ENCODE data around the gene FAM131A.
A peak's percentile ranks its signal among the peaks of the same experiment; 100 is the strongest.

FAM131A gene

DNA sequence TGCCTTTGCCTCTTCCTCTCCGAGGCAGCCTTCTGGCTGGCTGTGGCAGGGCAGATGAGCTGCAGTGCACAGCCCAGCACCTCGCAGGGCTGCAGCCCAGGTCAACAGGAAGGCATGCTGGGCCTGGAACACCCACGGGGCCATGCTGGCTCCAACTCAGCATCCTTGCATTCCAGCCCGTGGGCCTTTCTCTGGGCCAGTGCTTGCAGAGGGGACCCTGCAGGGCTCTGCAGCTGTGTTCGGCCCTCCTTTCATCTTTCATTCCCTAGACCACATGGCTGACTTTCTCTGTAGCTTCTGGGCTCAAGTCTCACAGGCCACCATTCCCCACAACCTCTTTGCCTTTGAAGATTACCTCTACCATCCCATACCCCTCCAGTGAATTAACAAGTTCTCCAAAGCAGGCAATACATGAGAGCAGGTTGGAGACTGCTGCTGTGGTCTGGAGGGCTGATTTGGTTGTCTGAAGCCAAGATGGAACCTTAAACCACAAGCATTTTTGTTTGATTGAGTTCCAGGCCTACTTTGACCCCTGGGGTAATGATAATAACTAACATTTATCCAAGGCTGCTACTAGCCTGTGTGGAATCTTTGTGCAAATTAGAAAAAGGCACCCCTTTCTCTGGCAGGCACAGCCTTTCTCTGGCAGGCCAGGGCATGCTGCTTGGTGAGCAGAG lies 5.9 kb downstream of the FAM131A start:
- DNase-seq: no peak

DNA sequence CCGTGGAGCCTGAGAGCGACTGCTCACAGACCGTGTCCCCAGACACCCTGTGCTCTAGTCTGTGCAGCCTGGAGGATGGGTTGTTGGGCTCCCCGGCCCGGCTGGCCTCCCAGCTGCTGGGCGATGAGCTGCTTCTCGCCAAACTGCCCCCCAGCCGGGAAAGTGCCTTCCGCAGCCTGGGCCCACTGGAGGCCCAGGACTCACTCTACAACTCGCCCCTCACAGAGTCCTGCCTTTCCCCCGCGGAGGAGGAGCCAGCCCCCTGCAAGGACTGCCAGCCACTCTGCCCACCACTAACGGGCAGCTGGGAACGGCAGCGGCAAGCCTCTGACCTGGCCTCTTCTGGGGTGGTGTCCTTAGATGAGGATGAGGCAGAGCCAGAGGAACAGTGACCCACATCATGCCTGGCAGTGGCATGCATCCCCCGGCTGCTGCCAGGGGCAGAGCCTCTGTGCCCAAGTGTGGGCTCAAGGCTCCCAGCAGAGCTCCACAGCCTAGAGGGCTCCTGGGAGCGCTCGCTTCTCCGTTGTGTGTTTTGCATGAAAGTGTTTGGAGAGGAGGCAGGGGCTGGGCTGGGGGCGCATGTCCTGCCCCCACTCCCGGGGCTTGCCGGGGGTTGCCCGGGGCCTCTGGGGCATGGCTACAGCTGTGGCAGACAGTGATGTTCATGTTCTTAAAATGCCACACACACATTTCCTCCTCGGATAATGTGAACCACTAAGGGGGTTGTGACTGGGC lies 7.3 kb downstream of the FAM131A start:
- DNase-seq: no peak

DNA sequence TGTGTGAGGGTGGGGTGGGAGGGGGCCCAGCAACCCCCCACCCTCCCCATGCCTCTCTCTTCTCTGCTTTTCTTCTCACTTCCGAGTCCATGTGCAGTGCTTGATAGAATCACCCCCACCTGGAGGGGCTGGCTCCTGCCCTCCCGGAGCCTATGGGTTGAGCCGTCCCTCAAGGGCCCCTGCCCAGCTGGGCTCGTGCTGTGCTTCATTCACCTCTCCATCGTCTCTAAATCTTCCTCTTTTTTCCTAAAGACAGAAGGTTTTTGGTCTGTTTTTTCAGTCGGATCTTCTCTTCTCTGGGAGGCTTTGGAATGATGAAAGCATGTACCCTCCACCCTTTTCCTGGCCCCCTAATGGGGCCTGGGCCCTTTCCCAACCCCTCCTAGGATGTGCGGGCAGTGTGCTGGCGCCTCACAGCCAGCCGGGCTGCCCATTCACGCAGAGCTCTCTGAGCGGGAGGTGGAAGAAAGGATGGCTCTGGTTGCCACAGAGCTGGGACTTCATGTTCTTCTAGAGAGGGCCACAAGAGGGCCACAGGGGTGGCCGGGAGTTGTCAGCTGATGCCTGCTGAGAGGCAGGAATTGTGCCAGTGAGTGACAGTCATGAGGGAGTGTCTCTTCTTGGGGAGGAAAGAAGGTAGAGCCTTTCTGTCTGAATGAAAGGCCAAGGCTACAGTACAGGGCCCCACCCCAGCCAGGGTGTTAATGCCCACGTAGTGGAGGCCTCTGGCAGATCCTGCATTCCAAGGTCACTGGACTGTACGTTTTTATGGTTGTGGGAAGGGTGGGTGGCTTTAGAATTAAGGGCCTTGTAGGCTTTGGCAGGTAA lies 8.1 kb downstream of the FAM131A start:
- DNase-seq: peak; percentile 96

DNA sequence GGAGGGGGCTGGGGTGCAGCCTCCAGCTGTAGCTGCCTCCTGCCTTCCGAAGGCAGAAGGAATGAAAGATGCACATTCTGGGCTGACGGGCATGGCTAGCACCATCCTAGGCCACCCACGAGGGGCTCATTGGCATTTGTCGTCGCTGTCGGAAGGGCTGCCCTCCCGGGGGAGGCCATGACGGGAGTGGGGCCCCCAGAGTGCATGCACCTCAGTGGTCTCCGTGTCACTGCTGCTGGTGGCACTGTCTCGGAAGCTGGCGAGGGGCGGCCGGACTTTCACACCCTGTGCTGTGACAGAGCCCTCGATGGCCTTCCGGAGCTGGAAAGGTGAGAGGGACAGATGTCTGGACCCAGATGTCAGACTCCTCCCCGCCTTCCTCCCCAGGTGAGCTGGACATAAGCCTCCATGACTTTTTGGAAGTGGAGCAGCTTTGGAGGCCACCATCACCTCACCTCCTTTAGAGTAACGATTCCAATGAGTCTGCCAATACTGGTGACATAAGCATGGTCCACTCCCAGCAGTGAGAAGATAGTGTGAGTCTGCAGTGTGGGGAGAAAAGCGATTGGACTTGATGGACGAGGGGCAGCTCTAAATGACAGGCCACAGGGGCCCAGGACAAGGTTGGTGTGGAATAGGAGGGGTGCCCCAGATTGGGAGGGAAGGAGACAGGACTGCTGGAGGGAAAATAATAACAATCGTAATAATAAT lies 9.2 kb downstream of the FAM131A start:
- DNase-seq: no peak

DNA sequence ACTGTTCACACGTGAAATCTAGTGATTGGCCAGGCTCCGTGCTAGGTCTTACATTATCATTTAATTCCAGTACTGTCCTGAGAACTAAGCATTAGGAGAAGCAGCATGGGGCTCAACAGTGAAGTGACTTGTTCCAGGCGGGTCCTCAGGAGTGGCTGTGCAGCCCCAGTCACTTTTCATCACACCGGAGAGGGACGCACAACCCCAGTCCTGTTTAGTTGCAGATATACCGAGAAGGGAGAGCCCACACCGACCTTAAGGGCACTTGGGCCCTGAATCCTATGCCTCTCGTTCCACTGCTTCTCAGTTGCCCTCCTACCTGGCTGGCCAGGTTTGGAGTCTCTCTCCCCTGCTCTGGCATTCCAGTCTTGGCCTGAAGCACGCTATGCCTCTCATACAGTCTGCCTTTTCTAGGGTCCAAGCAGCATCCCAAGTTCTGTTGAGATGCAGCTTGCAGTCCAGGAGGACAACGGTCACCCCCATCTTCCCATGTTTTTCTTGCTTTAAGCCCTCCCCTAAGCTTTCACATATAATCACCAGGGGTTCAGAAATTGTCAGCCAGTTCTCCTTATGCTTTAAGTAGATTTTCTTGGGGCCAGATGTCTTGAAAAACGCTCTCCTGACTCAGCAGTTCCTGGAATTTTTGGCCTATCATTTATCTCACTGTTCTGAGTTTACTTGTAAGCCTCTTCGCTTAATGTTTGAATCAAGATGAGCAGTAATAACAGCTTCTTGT lies 10.1 kb downstream of the FAM131A start:
- no peak for DNase-seq

DNA sequence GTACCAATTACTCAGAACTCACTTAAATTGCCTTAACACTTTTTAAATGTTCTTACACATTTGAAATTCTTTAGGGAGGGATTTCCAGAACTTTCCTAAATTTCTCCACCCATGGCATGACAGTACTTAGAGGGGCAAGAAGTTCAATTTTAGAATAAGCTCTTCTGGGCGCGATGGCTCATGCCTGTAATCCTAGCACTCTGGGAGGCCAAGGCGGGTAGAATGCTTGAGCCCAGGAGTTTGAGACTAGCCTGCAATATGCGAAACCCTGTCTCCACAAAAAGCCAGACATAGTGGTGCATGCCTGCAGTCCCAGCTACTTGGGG lies 10.6 kb downstream of the FAM131A start:
- DNase-seq: no peak

DNA sequence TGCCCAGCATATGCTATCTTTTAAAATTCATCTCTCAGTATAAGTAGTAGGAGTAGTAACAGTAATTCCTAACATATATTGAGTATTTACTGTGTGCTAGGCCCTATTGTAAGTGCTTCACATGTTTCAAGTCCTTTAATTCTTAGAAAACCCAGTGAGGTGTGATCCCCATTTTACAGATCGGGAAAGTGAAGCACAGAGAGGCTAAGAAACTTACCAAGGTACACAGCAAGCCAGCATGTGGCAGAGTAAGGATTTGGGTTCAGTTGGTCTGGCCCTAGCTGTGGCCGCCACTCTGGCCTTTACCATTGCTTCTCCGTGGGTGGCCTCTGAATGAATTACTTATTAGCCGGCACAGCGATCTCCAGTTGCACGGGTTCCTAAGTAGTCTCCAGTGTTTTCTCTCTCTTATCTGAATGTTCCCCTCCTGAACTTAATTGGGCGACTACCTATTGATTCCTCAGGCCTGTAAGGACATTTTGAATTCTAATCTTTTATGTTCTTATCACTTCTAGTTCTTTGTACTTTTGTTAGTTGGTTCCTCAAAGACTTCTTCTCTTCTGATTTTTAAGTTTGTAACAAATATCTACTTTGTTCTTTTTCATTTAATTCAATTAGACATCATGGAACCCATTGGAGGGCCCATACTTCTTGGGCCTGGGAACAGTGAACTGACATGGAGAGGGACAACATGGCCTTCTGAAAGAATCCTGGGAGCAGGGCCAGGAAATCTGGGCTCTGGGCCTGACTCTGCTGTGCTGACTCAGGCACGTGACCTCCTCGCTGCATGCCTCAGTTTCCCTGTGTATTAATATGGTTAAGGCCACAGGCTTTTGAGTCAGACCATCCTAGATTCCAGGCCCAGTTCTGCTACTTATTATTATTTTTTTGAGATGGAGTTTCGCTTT lies 12.4 kb downstream of the FAM131A start:
- no peak for DNase-seq

DNA sequence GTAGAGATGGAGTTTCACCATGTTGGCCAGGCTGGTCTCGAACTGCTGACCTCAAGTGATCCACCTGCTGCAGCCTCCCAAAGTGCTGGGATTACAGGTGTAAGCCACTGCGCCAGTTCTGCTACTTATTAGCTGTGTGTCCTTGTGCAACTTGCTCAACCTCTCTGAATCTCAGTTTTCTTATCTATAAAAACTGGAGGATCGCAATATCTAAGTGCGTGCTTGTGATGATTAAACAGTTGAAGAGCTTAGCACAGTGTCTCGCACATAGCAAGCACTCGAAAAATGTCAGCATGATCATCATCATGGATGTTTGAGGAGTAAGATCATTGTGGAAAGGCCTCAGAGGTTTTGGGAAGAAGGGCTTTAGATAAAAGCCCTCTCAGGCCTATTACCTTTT lies 13.2 kb downstream of the FAM131A start:
- DNase-seq: no peak

DNA sequence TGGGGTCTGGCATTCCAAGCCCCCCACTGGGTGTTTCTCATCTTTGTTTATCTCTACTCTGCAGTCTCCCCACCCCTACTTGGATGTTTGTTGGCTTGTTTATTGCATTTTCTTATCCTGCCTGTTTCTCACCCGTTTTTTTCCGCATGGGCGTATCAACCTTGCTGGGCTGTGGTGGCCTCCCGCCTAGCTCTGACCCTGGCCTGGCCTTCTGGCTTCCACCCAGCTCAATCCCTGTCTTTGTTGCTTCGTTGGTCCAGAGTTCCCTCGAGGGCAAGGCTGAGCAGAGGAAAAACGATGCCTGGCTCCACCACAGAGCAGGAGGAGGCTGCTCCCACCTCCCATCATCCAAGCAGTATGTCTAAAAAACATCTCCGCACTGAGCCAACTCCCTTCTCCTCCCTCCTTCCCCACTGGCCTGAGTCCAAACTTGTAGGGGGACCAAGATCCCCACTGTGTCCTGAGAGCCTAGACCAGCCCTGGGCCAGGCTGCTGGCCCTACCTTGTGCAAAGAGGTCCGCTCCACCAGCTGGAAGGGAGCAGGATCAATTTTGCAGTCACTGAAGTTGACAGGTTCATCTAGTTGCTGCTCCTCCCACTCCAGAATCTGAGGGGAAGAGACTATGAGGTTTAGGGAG lies 14.2 kb downstream of the FAM131A start:
- no peak for DNase-seq

DNA sequence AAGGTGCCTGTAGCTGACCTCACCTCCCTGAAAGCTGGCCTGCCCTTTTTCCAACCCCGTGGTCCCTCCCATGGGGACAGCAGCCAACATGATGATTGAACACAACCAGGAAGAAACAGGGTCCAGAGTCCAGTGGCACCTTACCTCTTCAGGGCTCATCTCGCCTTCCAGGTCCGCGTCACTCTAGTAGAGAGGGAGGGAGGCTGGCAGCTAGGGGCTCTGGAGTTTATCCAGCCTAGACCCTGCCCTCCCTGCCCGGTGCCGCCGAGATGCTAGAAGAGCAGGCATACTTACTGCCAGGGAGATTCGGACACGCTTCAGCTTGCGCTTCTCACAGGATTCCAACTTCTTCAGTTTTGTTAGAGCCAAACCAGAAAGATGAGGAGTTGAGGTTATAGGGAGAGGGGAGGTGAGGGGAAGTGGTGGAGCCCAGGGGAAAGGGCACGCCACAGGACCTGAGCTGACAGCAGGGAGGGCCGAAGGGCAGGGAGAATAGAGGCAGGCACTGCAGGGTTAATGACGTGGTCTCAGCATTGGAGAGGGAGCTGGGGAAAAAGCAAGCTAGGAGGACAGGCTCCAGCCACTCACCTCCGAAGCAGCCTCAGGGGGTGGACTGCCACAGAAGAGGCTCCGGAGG lies 14.9 kb downstream of the FAM131A start:
- no peak for DNase-seq

DNA sequence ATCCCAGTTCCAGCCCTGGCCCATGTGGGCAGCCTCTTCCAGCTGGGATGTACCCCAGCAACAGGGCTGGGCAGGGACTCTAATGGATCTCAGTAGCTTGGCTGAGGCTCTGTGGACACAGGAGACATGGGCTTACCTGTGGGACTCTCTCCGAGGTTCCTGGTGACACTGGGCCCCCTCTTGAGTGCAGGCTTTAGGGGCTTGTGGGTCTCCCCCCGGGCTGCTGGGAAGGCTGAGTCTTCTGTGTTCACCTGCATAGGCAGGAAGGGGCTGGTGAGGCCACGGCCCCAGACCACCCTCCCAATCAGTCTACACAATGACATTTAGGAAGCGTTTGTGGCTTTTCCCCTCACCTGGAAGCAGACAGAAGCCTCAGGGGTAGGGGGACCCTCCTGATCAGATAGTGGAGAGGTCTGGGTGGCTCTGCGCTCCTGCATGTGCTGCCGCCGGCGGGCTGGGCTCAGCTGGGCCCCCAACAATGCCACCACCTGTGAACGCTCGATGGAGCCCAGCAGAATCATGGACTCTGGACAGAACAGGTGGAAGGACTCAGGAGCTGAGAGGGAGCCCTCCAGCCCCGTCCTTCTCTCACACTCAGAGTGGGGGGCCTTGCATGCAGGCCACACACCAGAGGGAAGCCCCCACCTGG lies 15.6 kb downstream of the FAM131A start:
- no peak for DNase-seq

DNA sequence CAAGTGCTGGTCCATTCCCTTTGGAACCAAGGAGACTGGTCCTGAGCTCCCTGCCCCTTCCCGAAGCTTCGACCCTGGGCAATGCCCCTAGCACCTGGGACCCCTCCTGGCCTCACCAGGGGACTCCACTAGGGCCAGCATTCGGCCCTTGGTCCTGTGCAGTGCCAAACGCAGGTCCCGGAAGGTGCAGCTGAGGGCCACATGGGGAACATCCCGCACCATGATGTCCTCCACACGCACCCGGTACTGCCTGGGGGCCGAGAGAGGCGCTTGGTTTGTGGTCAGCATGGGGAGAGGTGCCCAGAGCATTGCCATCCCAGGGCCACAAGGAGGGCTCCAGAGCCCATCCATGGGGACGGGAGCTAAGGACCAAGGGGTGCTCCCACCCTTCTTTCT lies 16.1 kb downstream of the FAM131A start:
- no peak for DNase-seq

DNA sequence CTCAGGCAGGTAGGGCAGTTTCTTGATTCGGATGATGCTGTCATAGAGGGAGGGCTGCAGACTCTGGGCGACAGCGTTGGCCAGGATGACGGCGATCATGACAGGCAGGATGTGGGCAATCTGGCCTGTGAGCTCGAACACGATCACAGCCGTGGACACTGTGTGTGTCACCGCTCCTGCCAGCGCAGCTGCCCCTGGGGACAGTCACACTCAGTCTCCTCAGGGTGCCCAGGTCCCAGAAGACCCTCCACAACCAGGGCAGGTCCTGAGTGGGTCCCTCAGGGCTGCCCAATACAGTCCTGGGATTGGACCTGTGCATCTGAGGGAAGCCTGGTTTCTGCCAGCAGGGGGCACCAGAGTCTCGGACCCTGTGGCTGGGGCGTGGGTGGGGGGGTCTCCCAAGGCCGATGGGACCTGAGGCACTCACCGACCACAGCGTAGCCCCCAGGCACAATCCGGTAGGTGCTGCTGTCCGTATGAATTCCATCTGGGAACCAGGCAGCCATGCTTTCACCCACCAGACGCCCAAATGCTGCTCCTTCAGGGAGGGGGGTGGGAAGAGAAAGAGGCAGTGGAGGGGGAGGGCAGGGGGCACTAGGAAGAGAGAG lies 16.8 kb downstream of the FAM131A start:
- DNase-seq: peak; percentile 86

DNA sequence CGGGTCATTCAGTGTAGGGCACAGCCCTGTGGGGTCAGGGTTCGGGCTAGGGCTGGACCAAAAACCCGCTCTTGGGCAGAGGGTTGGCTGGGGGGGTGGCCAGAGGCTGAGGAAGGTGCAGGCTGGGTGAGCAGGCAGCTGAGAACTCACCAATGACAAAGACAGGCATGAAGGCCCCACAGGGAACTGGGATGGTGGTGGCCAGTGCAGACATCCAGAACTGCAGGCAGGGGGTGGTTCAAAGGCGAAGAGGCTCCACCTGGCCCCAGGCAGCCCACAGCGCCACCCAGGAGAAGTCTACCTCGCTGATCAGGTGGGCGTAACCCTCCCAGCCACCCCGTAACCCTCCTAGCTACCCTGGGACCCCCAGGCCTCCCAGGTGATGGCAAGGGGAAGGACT lies 17.4 kb downstream of the FAM131A start:
- no peak for DNase-seq

DNA sequence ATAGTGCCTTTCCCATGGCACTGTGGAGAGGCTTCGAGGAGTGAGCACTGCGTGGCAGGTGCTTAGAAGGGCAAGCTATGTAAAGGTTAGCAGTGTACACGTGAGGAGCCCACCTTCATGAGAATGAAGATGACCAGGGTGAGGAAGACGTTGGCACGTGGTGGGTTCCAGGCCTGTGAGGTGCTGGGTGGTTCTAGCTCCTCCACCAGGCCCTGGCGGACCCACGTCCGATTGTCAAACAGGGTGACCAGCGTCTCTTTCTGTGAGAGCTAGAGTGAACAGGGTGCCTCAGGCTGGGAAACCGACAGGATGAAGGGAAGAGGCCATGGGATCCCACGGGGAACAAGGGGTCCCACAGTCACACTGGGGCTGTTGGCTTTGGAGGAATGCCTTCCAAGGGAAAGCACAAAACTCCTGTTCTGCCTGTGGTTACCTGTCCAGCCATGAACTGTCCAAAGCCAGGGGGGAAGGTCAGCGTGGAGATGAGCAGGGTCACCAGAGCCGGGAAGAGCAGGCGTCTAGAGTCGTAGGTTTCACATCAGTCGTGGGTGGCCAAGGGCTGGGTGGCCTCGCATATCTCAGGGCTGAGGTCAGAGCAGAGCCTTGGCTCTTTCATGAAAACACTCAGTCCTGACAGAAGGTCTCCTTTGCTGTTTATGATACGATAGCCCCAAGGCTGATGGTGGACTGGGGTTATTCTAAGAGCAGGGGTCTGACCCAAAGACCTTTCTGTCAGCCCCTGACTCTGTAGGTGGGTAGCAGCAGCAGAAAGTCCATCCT lies 18.1 kb downstream of the FAM131A start:
- DNase-seq: no peak

DNA sequence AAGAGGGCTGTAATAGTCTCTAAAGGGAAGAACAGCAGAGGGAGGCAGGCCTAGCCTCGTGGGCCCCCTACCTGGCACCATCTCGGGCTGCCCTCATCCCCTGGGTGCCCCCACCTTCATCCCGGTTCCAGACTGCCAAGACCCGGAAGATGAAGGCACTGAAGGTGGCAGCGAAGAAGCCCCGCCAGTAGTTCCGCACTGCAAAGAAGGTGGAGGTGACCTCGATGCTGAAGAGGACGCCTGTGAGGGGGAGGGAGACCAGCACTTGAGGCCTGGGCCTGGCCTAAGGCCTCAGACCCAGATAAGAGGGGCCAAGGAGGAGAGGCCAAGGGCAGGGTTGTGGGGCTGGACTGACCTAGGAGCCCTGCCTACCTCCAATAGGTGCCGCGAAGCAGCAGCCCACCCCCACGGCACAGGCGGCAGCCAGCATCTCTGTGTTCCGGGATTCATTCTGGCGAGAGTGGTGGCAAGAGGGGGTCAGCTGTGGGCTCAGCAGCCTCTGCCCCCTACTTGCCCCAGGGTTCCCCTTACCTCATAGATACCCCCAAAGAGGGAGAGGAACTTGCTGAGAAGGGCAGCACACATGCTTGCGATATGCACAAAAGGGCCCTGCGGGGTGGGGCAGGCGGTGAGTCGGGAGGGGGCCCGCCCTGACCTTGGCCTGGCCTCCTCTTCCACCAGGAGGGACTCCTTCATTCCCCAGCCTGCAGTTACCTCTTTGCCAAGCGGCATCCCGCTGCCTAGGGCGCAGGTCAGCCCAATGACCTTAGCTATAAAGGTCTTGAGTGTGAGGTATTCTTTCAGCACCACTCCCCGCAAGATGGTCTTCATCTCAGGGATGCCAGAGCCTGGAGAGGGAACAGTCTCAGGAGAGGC lies 20.1 kb downstream of the FAM131A start:
- no peak for DNase-seq

DNA sequence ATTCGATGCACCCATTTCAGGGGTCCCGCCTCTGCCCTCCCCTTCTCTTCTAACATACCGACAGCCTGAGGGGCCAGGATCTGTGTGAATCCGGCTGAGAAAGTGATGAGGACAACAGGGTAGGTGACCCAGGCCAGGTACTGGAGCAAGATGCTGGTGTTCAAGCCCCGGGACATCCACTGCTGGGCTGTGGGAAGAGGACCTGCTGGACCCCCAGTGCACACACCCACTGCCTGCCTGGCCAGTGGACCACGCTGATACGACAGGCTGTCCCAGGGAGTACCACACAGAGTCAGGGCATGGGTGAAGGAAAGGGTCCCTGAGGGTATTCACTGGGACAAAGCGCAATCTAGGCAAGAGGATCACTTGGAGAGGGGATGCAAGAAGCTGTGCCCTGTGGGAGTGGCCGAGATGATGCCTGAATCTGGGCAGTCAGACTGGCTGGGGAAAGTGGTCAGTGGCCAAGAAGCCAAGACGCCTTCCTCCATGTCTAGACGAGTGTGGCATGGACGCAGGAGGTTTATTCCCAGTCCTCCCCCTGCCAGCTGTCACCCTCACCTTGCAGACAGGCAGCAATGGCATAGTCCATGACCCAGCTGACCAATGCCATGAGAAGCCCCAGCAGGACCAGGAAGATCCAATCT lies 20.8 kb downstream of the FAM131A start:
- no peak for DNase-seq
